ENCODE data around the gene INO80C.

DNA sequence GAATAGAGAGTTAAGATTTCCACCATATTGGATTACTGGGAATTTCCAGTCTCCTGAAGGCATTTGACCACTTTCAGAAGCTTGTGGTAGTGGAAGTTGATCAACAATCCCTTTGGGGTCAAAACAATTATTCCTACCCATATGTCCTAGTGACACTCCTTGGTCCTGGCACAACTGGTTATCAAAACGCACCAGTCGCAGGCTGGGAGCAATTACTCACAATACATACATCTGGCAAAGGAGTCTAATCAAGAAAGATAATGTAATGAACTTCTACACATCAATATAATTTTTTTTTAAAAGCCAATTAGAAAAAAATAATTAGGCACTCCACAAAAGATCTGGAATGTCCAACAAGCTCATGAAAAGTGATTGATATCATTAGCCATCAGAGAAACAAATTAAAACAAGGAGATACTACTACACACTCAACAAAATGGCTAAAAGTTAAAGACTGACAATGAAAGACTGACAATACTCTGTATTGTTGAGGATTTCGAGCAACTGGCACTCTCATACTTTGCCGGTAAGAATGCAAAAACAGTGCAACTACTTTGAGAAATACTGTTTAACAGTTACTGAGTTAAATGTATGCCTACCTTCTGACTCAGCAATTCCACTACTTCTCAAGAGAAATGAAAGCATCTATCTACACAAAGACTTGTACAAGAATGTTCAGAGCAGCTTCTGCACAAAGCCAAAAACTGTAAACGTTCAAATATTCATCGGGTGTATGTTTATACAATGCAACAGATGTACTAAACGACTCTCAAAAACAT, 2.0 kb downstream of the INO80C start:
- TF ChIP-seq, protein P1, sequence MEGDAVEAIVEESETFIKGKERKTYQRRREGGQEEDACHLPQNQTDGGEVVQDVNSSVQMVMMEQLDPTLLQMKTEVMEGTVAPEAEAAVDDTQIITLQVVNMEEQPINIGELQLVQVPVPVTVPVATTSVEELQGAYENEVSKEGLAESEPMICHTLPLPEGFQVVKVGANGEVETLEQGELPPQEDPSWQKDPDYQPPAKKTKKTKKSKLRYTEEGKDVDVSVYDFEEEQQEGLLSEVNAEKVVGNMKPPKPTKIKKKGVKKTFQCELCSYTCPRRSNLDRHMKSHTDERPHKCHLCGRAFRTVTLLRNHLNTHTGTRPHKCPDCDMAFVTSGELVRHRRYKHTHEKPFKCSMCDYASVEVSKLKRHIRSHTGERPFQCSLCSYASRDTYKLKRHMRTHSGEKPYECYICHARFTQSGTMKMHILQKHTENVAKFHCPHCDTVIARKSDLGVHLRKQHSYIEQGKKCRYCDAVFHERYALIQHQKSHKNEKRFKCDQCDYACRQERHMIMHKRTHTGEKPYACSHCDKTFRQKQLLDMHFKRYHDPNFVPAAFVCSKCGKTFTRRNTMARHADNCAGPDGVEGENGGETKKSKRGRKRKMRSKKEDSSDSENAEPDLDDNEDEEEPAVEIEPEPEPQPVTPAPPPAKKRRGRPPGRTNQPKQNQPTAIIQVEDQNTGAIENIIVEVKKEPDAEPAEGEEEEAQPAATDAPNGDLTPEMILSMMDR (IDR thresholded peaks at IDR 0.05): no peak
- TF ChIP-seq POLR2A (IDR thresholded peaks at IDR 0.05) (no peak), POLR2AphosphoS5 (IDR thresholded peaks at IDR 0.05) (no peak)
